ENCODE data around the gene GMEB1. TPM values are rescaled to one million over a fixed set of nuclear protein-coding genes. Genes with fewer than 3 reads are reported as not detected.
A peak's percentile ranks its signal among the peaks of the same experiment; 100 is the strongest.
"Not testable (repeated sequence)": the region's sequence is repeated elsewhere in the genome, so short reads cannot be mapped to it uniquely, and the experiment has no call there.

GMEB1 gene
- total and polyA plus RNA-seq, 4 donors = 4.3 to 11.6 (median 8.6) TPM

DNA sequence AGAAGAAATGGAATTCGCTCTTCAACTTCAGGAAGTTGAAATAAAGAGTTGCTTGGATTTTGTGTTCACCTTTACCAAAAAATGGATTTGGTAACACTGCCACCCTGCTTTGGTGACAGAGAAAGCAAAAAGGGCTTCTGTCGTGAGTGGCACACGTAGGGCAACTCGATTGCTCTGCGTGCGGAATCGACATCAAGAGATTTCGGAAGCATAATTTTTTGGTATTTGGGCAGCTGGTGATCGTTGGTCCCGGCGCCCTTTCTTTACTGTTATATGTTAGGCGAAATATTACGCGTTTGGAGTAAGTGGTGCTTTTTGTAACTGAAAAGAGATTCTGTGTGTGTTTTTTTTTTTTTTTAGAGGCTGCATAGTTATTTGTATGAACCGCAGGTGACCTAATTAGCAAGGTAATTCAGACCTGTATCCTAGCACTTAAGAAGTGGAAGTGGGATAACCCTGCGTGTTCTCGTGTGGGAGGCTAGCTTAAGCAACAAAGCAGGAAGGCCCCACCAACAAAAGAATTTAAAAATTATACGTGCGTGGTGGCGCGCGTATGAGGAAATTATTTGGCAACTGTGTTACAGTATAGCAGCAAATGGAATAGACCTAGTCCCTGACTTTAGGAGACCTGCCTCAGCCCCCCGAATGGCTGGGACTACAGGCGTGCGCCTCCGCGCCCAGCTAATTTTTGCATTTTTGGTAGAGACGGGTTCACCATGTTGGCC is 19.9 kb upstream of the GMEB1 start, which contains the start of gene RNU11:
TSS of gene RNU11 (plus strand) at position 127 of the 725 bp plus-strand sequence.
- ATAC-seq (ENCODE audit: insufficient read depth, low FRiP score) = peak; percentile 85

DNA sequence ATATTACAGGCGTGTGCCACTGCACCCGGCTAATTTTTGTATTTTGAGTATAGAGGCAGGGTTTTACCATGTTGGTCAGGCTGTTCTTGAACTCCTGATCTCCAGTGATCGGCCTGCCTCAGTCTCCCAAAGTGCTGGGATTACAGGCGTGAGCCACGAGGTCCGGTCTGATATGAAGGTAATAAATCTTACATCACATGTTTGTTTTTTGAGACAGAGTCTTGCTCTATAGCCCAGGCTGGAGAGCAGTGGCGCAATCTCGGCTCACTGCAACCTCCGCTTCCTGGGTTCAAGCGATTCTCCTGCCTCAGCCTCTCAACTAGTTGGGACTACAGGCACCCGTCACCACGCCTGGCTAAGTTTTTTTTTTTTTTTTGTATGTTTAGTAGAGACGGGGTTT is 15.5 kb upstream of the GMEB1 start:
- not testable (repeated sequence) for ATAC-seq (ENCODE audit: insufficient read depth, low FRiP score); H3K4me1 ChIP-seq (ENCODE audit: control insufficient read depth in 5 of 5, insufficient read depth in 5 of 5, low read length in 5 of 5); H3K27me3 ChIP-seq (ENCODE audit: control insufficient read depth in 3 of 3, insufficient read depth in 3 of 3, low read length in 2 of 3); H3K27ac ChIP-seq (ENCODE audit: low read depth in 1 of 2, low read length in 1 of 2); H3K9ac ChIP-seq (ENCODE audit: insufficient read depth in 1 of 2, low read length in 2 of 2); DNase-seq; H3K36me3 ChIP-seq (ENCODE audit: control insufficient read depth in 4 of 4, insufficient read depth in 4 of 4, low read length in 4 of 4); H3K9me3 ChIP-seq (ENCODE audit: control insufficient read depth in 4 of 4, insufficient read depth in 3 of 4, low read length in 3 of 4); H3K4me3 ChIP-seq
- WGBS, 2 donors = 77 to 80% methylated on average over 13 of the region's 13 CpGs

More for the DNA sequence above, 19.9 kb upstream of the GMEB1 start, which contains the start of gene RNU11:
- H3K4me3 ChIP-seq = no peak within 1 kb of the TSS
- TF ChIP-seq, protein P1, sequence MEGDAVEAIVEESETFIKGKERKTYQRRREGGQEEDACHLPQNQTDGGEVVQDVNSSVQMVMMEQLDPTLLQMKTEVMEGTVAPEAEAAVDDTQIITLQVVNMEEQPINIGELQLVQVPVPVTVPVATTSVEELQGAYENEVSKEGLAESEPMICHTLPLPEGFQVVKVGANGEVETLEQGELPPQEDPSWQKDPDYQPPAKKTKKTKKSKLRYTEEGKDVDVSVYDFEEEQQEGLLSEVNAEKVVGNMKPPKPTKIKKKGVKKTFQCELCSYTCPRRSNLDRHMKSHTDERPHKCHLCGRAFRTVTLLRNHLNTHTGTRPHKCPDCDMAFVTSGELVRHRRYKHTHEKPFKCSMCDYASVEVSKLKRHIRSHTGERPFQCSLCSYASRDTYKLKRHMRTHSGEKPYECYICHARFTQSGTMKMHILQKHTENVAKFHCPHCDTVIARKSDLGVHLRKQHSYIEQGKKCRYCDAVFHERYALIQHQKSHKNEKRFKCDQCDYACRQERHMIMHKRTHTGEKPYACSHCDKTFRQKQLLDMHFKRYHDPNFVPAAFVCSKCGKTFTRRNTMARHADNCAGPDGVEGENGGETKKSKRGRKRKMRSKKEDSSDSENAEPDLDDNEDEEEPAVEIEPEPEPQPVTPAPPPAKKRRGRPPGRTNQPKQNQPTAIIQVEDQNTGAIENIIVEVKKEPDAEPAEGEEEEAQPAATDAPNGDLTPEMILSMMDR (IDR thresholded peaks at IDR 0.05; ENCODE audit: control extremely low read depth, extremely low read depth) = no peak
- peak within 1 kb of the TSS; percentile 67 to 91 for H3K27ac ChIP-seq (ENCODE audit: low read depth in 1 of 2, low read length in 1 of 2)
- H3K36me3 ChIP-seq (ENCODE audit: control insufficient read depth in 4 of 4, insufficient read depth in 4 of 4, low read length in 4 of 4) = no peaks in the 10 kb centered on the region
- H3K4me1 ChIP-seq (ENCODE audit: control insufficient read depth in 5 of 5, insufficient read depth in 5 of 5, low read length in 5 of 5) = peaks cover 0 to 21% (median 3%) of the 10 kb centered on the region in 5 donors
- no peaks in the 10 kb centered on the region for H3K9me3 ChIP-seq (ENCODE audit: control insufficient read depth in 4 of 4, insufficient read depth in 3 of 4, low read length in 3 of 4)
- whole genome bisulfite sequencing, 2 donors = 1 to 2% methylated on average over 28 of the region's 28 CpGs
- peak; percentile 94 to 100 (median 99) for DNase-seq
- H3K27me3 ChIP-seq (ENCODE audit: control insufficient read depth in 3 of 3, insufficient read depth in 3 of 3, low read length in 2 of 3) = no peaks in the 10 kb centered on the region
- peak within 1 kb of the TSS; percentile 85 to 96 for H3K9ac ChIP-seq (ENCODE audit: insufficient read depth in 1 of 2, low read length in 2 of 2)

DNA sequence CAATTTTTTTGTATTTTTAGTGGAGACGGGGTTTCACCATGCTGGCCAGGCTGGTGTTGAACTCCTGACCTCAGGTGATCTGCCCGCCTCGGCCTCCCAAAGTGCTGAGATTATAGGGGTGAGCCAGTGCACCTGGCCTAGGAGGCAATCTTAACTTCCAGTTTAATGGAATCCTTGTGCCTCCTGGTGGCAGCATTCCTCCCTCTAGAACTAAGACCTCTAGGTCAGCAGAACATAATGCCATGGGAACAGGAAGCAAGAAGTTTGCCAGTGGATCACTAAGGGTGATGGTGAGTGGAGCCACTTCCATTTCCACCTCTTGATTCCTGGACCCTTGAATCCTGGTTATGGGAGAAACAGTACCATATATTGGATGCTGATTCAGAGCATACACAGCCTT is 14.7 kb upstream of the GMEB1 start:
- not testable (repeated sequence) for H3K4me3 ChIP-seq; H3K9ac ChIP-seq (ENCODE audit: insufficient read depth in 1 of 2, low read length in 2 of 2); H3K4me1 ChIP-seq (ENCODE audit: control insufficient read depth in 5 of 5, insufficient read depth in 5 of 5, low read length in 5 of 5); ATAC-seq (ENCODE audit: insufficient read depth, low FRiP score); H3K27ac ChIP-seq (ENCODE audit: low read depth in 1 of 2, low read length in 1 of 2); H3K27me3 ChIP-seq (ENCODE audit: control insufficient read depth in 3 of 3, insufficient read depth in 3 of 3, low read length in 2 of 3); H3K36me3 ChIP-seq (ENCODE audit: control insufficient read depth in 4 of 4, insufficient read depth in 4 of 4, low read length in 4 of 4); H3K9me3 ChIP-seq (ENCODE audit: control insufficient read depth in 4 of 4, insufficient read depth in 3 of 4, low read length in 3 of 4)
- peak in 2 of 3 donors; percentile 12 to 33 for DNase-seq
- 63 to 85% methylated on average over 3 of the region's 3 CpGs for WGBS, 2 donors

DNA sequence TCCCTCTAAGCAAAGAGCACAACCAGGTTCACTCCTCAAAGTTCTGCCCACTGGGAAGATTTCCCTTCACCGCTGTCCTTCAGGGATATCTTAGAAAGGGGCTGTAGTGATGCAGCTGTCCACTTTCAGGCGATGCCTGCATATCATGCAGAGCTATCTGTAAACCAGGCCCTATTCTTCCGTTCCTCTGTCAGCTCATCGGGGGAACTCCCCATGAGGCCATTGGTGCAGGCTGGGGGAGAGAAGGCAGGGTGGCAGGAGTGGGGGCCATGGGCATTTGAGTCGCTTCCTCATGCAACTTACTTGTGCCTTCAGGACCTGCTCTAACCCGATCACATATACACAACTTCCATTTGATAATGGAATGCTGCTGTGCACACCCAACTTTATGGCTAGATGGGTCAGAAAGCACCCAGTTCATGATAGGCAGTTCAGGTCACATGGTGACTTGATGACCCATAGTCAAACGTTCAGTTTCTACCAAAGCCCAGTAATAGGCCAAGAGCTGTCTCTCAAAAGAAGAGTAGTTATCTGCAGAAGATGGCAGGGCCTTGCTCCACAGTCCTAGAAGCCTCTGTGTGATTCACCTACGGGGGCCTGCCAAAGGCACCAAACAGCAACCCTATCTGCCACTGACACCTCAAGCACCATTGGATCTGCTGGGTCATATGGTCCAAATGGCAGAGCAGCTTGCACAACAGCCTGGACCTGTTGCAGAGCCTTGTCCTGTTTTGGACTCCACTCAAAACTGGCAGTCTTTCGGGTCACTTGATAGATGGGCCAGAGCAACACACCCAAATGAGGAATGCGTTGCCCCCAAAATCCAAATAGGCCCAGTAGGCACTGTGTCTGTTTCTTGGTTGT is 12.9 kb upstream of the GMEB1 start:
- not testable (repeated sequence) for H3K4me3 ChIP-seq; H3K4me1 ChIP-seq (ENCODE audit: control insufficient read depth in 5 of 5, insufficient read depth in 5 of 5, low read length in 5 of 5); H3K9ac ChIP-seq (ENCODE audit: insufficient read depth in 1 of 2, low read length in 2 of 2); H3K27me3 ChIP-seq (ENCODE audit: control insufficient read depth in 3 of 3, insufficient read depth in 3 of 3, low read length in 2 of 3); H3K9me3 ChIP-seq (ENCODE audit: control insufficient read depth in 4 of 4, insufficient read depth in 3 of 4, low read length in 3 of 4); ATAC-seq (ENCODE audit: insufficient read depth, low FRiP score); H3K27ac ChIP-seq (ENCODE audit: low read depth in 1 of 2, low read length in 1 of 2); H3K36me3 ChIP-seq (ENCODE audit: control insufficient read depth in 4 of 4, insufficient read depth in 4 of 4, low read length in 4 of 4); DNase-seq
- WGBS, 2 donors = 83 to 88% methylated on average over 10 of the region's 10 CpGs
